ENCODE measurements around the gene PTGFRN.

GRCh38 chr1:116902027-116902426 is 7.7 kb upstream of the PTGFRN start:
- TF ChIP-seq, protein P1, sequence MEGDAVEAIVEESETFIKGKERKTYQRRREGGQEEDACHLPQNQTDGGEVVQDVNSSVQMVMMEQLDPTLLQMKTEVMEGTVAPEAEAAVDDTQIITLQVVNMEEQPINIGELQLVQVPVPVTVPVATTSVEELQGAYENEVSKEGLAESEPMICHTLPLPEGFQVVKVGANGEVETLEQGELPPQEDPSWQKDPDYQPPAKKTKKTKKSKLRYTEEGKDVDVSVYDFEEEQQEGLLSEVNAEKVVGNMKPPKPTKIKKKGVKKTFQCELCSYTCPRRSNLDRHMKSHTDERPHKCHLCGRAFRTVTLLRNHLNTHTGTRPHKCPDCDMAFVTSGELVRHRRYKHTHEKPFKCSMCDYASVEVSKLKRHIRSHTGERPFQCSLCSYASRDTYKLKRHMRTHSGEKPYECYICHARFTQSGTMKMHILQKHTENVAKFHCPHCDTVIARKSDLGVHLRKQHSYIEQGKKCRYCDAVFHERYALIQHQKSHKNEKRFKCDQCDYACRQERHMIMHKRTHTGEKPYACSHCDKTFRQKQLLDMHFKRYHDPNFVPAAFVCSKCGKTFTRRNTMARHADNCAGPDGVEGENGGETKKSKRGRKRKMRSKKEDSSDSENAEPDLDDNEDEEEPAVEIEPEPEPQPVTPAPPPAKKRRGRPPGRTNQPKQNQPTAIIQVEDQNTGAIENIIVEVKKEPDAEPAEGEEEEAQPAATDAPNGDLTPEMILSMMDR (conservative IDR thresholded peaks at IDR 0.05; ENCODE audit: low read depth, low read length): no peak
- TF ChIP-seq EZH2 (IDR thresholded peaks at IDR 0.05; ENCODE audit: low read length, unreplicated experiment) (no peak), EZH2phosphoT487 (IDR thresholded peaks at IDR 0.05; ENCODE audit: borderline replicate concordance, low read length) (no peak)
